GM18519 (cell line): ENCODE data around the gene CELSR2.

Experiments used
- ATAC-seq: cut with Tn5 transposase; IDR thresholded peaks from one replicate; pipeline ENCODE4 v1.9.1; 2021; ENCODE audit warnings: mild to moderate bottlenecking, moderate library complexity; ENCODE audit not compliant: unreplicated experiment, low FRiP score

CELSR2 gene

DNA sequence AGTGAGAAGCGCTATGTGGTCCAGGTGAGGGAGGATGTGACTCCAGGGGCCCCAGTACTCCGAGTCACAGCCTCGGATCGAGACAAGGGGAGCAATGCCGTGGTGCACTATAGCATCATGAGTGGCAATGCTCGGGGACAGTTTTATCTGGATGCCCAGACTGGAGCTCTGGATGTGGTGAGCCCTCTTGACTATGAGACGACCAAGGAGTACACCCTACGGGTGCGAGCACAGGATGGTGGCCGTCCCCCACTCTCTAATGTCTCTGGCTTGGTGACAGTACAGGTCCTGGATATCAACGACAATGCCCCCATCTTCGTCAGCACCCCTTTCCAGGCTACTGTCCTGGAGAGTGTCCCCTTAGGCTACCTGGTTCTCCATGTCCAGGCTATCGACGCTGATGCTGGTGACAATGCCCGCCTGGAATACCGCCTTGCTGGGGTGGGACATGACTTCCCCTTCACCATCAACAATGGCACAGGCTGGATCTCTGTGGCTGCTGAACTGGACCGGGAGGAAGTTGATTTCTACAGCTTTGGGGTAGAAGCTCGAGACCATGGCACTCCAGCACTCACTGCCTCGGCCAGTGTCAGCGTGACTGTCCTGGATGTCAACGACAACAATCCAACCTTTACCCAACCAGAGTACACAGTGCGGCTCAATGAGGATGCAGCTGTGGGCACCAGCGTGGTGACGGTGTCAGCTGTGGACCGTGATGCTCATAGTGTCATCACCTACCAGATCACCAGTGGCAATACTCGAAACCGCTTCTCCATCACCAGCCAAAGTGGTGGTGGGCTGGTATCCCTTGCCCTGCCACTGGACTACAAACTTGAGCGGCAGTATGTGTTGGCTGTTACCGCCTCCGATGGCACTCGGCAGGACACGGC lies 2.2 kb downstream of the CELSR2 start:
- ATAC-seq, result no peak

DNA sequence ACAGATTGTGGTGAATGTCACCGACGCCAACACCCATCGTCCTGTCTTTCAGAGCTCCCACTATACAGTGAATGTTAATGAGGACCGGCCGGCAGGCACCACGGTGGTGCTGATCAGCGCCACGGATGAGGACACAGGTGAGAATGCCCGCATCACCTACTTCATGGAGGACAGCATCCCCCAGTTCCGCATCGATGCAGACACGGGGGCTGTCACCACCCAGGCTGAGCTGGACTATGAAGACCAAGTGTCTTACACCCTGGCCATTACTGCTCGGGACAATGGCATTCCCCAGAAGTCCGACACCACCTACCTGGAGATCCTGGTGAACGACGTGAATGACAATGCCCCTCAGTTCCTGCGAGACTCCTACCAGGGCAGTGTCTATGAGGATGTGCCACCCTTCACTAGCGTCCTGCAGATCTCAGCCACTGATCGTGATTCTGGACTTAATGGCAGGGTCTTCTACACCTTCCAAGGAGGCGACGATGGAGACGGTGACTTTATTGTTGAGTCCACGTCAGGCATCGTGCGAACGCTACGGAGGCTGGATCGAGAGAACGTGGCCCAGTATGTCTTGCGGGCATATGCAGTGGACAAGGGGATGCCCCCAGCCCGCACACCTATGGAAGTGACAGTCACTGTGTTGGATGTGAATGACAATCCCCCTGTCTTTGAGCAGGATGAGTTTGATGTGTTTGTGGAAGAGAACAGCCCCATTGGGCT lies 3.0 kb downstream of the CELSR2 start:
- no peak for ATAC-seq

DNA sequence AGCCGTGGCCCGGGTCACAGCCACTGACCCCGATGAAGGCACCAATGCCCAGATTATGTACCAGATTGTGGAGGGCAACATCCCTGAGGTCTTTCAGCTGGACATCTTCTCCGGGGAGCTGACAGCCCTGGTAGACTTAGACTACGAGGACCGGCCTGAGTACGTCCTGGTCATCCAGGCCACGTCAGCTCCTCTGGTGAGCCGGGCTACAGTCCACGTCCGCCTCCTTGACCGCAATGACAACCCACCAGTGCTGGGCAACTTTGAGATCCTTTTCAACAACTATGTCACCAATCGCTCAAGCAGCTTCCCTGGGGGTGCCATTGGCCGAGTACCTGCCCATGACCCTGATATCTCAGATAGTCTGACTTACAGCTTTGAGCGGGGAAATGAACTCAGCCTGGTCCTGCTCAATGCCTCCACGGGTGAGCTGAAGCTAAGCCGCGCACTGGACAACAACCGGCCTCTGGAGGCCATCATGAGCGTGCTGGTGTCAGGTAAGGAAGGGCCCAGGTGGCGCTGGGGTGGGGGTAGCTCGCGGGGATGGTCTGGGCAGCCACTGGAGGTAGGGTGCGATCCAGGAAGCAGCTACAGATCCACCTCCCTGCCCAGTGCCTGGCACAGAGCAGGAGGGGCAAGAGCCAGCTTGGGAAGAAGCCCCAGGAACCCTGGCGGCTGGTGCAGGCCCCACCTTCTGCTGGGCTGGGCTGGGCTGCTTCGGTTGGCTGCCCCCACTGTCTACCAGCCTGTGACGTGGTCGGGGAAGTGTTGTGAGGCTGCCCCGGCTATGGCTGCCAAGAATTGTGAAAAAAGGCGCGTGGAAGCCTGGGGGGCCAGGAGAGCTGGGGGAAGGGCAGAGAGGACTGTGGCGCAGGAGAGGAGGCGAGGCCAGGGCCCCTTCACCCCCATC lies 3.8 kb downstream of the CELSR2 start:
- ATAC-seq, result no peak

DNA sequence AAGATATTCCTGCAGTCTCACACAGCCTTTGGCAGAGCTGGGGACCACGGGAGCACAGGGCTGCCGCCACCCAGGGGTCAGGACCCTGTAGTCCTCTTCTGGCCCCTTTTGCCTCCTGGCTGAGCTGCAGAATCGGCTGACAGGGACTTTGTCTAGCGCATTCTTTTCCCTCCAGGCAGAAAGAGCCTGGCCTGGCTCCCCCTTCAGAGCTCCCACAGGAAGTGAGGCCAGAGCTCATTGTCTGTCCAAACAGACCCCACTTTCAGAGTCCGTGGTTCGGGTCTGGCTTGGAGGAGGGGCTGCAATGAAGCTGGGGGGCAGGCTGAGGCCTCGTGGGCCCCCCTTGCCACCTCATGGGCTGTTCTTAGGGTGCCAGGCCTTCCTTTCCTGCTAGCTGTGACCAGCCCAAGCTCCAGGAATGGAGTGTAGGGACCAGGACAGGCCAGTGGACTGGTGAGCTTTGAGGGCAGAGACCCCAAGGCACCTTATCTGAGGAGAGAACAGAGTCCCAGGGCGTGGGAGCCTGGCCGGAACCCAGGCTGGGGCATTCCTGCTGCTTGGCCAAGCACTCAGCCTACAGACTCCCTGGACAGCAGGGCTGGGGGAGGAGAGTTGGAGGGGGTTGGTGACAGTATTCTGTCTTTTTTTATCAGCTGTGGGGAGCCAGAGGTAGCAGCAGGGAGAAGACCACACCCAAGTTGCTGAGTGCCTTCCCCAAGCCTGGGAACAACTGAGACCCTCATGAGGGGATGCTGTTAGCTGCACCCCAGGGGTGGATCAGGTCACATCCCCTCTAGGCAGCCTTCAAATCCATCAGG lies 4.7 kb downstream of the CELSR2 start:
- ATAC-seq, result no peak

DNA sequence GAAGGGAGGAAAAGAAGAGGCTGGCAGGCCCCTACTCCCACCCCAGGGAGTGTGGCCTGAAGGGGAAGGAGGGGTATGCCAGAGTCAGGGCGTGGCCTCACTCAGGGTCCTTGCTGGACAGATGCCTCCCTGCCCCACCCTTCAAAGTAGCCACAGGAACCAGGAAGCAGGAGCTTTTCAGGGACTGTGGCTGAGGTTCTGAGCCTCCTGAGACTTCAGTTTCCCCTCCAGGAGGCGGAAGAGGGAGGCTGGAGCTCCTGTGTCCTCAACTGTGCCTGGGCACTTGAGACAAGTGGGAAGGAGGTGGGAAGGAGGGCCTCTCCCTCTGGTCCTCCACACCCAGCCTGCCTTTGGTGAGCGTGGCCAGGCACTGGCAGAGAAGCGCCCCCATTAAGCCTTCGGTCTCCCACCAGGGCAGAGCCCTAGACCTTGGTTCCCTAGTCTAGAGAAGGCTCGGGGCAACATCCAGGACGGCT lies 5.3 kb downstream of the CELSR2 start:
- no peak for ATAC-seq

DNA sequence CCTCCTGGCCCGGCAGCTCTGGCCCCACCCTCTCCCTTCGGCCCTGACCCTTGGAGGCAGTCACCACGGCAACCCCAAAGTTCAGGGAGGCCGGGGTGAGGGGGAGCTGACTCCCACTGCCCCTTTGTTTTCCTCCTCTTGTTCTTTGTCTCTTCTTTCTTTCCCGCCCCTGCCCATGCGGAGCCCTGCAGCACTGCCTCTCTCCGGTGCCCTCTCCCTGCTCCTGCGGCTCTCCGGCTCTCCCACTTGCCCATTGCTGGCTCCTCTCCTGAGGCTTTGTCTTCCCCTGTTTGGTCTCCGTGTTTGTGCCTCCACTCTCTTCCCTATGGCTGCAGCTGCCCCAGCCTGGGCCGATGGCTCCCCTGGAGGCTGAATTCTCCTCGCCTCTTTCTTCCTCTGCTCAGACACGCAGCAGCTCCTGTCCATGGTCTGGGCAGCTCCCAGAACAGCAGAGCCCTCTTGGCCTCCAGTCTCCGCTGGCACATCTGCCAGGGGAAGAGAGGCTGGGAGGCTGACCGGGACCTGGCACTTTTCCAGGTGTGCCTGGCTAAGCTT lies 5.8 kb downstream of the CELSR2 start:
- no peak for ATAC-seq

DNA sequence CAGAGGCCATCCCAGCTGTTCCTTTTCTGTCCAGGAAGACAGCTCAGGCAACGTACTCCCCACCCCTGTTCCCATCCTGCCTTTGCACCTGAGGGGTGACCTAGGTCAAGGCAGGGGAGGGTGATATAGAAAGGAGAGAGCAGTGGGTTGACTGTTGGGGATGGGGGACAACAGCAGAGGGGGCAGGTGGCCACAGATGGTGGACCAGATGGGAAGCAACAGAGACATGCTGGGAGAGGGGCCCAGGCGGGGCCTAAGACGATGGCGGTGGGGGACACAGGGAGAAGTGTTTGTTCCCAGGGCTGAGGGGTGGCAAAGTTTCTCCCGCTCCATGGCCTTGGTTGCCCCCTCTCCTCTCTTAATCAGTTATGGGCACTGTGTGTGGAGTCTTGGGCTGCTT lies 6.3 kb downstream of the CELSR2 start:
- no peak for ATAC-seq

DNA sequence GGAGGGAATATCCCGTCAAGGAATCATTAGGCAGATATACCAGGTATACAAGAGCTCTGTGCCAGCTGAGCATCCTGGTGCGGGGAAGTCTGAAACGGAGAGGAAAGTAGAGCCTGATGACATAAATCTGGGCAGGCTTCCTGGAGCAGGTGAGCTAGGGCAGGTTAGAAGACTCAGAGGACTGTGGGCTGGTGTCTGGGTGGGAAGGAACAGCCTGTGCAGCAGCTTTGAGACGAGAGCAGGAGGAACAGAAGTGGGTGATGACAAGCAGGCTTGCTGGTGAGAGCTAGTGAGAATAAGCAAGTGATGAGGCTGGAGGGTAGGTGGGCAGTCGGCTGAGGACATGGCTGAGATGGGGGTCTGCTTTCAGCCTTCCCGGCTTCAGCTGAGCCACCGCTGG lies 6.7 kb downstream of the CELSR2 start:
- no peak for ATAC-seq

DNA sequence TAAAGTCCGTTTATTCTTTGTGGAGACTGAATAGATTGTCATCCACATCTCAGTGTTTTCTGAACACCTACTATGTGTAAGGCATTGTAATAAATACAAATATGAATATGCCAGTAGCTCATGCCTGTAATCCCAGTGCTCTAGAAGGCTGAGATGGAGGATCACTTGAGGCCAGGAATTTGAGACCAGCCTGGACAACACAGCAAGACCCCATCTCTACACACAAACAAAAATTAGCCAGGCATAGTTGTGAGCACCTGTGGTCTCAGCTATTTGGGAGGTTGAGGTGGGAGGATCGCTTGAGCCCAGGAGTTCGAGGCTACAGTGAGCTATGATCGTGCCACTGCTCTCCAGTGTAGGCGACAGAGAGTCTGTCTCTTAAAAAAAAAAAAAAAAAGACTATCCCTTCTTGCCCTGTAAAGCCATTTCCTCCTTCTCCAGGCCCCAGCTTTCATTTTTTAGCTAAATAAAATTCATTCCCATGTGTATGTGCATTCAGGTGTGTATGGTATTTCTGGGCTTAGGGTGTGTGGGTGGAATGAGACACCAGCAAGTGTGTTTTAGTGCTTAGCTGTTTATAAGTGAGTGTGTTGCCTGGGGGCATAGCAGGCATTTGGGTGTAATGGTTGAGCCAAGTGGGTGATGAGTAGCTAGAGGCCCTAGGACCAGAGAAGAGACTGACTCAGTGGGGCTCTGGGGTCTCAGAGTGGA lies 7.8 kb downstream of the CELSR2 start:
- ATAC-seq, result no peak

DNA sequence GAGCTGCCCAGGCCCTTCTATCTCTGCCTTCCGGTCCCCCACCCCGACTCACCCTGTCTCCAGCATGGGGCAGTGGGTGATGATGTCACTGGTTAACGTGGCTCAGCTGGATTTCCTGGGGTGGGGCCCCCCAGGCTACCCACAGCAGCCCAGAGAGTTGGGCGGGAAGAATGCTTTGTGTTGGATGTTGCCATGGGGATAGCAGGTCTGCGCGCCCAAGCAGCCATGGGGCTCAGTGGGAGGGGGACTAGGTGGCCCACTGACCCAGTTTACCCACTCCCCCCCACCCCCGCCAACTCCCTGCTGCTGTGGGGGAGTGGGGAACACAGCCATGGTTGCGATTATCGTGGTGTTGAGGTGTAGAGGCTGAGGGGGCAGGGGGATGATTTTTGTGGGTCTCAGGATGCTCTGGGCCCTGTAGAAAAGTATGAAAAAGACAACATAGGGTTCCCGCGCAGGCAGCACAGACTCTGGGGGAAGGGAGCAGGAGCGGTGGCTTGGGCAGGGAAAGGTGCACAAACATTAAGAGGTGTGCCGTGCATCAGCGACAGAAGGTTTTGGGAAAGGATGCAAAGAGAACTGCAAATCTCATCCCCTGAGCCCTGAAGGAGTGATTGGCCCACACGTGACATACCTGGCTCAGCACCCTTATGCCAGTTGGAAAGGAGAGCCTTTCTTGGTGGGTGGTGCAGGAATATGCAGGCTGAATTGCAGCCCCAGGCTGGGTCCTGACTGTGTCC lies 8.5 kb downstream of the CELSR2 start:
- no peak for ATAC-seq

DNA sequence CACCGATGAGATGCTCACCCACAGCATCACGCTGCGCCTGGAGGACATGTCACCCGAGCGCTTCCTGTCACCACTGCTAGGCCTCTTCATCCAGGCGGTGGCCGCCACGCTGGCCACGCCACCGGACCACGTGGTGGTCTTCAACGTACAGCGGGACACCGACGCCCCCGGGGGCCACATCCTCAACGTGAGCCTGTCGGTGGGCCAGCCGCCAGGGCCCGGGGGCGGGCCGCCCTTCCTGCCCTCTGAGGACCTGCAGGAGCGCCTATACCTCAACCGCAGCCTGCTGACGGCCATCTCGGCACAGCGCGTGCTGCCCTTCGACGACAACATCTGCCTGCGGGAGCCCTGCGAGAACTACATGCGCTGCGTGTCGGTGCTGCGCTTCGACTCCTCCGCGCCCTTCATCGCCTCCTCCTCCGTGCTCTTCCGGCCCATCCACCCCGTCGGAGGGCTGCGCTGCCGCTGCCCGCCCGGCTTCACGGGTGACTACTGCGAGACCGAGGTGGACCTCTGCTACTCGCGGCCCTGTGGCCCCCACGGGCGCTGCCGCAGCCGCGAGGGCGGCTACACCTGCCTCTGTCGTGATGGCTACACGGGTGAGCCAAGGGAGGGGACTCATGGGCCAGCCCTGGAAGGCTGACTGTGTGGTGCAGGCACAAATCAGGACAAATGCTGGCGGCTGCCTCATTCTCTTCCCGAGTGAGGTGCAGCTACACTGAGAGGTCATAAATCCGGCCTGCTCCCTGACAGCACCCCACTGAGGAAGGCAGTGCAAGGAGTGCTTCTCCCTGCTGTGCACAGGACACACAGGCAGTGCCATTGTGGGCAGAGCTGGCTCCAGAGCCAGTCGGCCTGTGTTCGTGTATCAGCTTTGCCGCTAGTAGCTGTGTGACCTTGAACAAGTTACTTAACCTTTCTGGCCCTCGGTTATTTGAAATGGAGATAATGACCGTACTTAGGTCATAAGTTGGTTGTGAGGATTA lies 9.4 kb downstream of the CELSR2 start:
- no peak for ATAC-seq

DNA sequence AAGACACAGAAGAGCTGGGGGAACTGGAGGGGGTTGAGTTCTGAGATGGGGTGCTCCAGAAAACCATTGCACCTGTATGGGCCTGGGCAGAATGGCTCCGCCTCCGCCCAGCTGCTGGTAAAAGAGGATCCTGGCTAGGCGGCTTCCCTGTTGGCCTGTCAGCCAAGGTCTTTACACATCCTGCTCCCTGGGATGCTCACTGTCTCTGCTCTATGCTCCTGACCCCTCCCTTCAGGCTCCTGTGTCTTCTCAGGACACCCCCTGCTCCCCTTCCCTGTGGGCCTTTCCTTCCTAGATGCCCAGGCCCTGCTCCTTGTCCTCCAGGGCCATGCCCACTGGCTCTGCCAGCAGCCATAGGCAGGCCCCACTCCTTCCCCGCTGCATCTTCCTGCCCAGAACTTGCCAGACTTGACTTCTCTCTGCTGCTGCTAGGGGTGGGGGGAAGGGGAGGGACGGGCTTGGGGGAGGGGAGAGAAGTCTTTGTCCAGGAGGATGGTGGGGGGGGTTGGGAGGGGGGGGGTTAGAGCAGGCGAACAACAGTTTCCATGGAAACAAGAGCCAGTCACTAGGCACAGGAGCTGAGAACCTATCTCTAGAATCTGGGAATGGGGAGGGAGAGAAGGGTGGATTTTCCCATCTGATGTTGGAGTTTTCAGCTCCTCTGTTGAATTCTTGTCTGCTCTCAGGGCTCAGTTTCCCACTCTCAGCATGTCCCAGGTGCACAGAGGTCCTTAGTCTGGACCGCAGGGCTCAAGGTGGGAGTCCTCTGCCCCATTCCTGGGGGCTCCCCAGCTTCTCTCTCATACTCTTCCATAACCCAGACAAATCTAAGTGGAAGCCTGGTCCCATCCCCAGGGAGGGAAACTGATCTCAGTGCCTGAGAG lies 10.6 kb downstream of the CELSR2 start:
- no peak for ATAC-seq

DNA sequence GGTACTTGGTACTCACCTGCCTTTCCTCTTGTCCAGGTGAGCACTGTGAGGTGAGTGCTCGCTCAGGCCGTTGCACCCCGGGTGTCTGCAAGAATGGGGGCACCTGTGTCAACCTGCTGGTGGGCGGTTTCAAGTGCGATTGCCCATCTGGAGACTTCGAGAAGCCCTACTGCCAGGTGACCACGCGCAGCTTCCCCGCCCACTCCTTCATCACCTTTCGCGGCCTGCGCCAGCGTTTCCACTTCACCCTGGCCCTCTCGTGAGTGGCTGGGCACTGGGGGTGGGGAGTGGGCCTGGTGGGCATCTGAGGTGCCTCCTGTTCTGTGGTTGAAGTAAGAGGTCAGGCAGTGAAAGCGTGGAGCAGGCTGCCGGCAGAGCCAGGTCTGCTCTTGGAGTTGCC lies 11.7 kb downstream of the CELSR2 start:
- no peak for ATAC-seq

DNA sequence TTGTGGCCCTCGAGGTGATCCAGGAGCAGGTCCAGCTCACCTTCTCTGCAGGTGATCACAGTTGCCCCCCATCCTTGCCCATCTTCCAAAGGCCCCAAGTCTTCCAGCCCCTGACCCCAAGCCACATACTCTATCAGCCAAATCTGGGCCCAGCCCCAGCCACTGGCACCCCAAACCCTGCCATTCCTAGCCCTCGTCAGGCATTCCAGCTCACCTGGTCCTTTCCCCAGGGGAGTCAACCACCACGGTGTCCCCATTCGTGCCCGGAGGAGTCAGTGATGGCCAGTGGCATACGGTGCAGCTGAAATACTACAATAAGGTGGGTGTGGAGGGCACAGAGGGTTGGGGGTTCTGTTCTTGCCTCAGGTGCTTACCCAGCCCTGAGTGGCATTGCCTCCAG lies 12.2 kb downstream of the CELSR2 start:
- ATAC-seq, result no peak

DNA sequence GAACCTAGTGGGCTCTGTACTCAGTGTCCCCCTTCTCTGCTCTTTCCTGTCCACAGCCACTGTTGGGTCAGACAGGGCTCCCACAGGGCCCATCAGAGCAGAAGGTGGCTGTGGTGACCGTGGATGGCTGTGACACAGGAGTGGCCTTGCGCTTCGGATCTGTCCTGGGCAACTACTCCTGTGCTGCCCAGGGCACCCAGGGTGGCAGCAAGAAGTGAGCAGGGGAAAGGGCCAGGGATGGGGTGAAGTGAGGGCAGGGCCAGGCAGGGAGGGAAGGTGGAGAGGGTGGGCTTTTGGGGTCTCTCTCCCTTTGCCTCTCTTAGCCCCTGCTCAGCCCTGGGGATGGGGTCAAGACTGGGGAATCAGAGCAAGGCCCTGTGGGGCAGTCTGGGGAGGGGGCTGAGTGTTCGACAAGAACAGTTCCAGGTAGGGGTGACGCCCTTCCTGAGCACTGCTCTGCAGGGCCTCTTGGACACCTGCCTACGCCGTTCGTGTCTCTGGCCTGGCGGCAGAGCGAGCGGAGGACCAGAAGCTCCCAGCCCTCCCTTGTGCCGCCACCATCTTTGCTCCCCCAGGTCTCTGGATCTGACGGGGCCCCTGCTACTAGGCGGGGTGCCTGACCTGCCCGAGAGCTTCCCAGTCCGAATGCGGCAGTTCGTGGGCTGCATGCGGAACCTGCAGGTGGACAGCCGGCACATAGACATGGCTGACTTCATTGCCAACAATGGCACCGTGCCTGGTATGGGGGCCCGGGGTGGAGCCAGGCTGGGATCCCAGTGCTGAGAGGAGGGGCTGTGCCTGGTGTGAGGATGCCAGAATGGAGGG lies 13.1 kb downstream of the CELSR2 start:
- ATAC-seq, result no peak
